ENCODE results near the gene COL6A3.

DNA sequence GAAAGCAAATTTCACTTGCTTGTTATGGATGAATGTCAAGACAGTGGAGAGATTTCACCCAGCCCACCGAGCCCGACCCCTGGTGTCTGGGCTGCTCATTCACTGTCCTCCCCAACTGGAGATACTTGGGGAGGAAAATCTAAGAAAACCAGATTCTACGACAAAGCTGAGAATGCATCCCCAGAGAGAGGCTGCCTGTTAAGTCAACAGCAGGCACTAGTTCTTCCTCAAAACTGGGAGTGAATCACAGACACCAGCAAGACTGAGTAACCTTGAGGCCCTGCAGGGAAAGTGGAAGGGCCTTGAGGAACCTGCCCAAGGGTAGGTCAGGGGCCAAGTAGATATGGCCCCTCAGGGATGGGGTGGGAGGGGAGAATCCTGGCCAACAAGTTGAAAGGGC lies 38.9 kb upstream of the COL6A3 start:
- TF ChIP-seq YY1 (IDR thresholded peaks at IDR 0.05; ENCODE audit: insufficient read depth, insufficient read length) (no peak), SUZ12 (IDR thresholded peaks at IDR 0.05; ENCODE audit: extremely low read depth, insufficient read depth, insufficient read length) (no peak), ZNF274 (IDR thresholded peaks at IDR 0.05; ENCODE audit: low read depth, low read length) (no peak)
